ENCODE measurements around the gene MPPED1. TPM values are rescaled to one million over a fixed set of nuclear protein-coding genes. Genes with fewer than 3 reads are reported as not detected.

MPPED1 gene
- total and polyA plus RNA-seq, 10 donors: 0.02 to 0.13 (median 0.04) TPM; not detected in 6

DNA sequence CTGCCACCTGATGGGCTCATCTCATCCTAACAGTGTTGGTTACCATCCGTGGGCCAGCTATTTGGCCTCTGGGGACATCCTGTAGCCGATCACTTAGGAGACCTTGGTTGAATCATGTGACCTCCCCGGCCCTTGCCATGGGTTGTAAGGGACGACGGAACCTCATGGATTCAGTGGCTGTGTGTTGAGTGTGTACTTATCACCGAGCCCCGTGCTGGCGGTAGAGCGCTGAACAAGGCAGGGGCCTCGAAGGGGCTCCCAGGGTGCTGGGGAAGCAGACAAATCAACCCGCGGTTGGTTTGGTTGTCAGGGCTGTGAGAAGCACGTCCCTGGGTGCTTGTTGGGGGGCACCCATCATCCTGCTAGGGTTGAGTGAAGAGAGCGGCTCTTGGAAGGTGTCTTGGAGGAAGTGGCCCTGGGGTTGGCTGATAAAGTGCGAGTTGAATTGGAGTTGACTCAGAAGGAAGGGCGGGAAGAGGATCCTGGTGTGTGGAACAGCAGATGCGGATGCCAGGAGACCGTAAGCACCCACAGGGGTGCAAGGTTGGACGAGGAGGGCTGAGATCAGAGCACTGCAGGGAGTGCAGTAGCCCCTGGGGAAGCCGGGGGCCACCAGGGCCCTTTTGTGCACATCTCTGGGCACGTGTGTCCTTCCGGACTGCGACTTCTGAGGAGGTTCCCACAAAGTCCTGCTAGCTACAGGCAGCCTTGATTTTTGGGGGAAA, 53.6 kb downstream of the MPPED1 start:
- intact Hi-C loops (cut with DNase I; ENCODE audit: low total_unique reads): no loop called here
- DNase-seq: peak; percentile 64
- TF ChIP-seq, protein P1, sequence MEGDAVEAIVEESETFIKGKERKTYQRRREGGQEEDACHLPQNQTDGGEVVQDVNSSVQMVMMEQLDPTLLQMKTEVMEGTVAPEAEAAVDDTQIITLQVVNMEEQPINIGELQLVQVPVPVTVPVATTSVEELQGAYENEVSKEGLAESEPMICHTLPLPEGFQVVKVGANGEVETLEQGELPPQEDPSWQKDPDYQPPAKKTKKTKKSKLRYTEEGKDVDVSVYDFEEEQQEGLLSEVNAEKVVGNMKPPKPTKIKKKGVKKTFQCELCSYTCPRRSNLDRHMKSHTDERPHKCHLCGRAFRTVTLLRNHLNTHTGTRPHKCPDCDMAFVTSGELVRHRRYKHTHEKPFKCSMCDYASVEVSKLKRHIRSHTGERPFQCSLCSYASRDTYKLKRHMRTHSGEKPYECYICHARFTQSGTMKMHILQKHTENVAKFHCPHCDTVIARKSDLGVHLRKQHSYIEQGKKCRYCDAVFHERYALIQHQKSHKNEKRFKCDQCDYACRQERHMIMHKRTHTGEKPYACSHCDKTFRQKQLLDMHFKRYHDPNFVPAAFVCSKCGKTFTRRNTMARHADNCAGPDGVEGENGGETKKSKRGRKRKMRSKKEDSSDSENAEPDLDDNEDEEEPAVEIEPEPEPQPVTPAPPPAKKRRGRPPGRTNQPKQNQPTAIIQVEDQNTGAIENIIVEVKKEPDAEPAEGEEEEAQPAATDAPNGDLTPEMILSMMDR (IDR thresholded peaks at IDR 0.05 in 8 of 11, conservative IDR thresholded peaks at IDR 0.05 in 3 of 11): no peak
- no peak for TF ChIP-seq POLR2AphosphoS5 (IDR thresholded peaks at IDR 0.05)
- TF ChIP-seq POLR2A (IDR thresholded peaks at IDR 0.05): no peak
- no peak overlapping the region for H3K27ac ChIP-seq
- 79 to 85% (median 81%) methylated on average over 14 to 23 of the region's 23 CpGs for WGBS, 5 donors
- H3K9me3 ChIP-seq: peaks cover 0 to 32% (median 20%) of the 10 kb centered on the region in 8 donors
- H3K4me3 ChIP-seq: no peak overlapping the region
- H3K4me1 ChIP-seq: no peaks in the 10 kb centered on the region
- peaks cover 0 to 64% (median 8%) of the 10 kb centered on the region in 7 donors for H3K27me3 ChIP-seq (replicated peaks in 1 of 7)
- no peaks in the 10 kb centered on the region for H3K36me3 ChIP-seq

DNA sequence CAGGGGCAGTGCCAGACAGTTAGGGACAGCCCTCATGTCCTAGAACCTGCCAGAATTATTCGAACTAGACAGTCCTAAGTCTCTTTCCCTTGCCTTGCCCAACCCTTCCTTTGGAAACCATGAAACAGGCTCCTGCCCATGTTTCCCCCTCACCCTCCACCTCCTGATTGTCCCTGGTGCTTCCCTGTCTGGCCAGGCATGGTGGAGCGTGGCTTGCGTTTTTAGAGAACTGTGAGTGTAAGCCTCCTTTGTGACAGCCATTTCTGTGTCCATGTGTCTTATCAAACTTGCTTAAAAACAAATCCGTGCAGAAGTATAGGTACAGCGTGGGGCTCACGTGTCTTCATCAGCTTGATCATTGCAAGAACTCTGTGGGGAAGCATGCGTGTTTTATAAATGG, 54.9 kb downstream of the MPPED1 start:
- 71 to 90% (median 77%) methylated on average over 7 of the region's 7 CpGs for WGBS, 5 donors
- Histone ChIP-seq H3K36me3 (no peaks in the 10 kb centered on the region), H3K4me1 (no peaks in the 10 kb centered on the region), H3K9me3 (peaks cover 0 to 20% (median 16%) of the 10 kb centered on the region in 8 donors), H3K4me3 (no peak overlapping the region), H3K27ac (no peak overlapping the region), H3K27me3 (replicated peaks in 1 of 7) (peaks cover 0 to 77% (median 8%) of the 10 kb centered on the region in 7 donors)
- intact Hi-C loops (cut with DNase I; ENCODE audit: low total_unique reads): no loop called here
- TF ChIP-seq POLR2A (IDR thresholded peaks at IDR 0.05) (no peak), POLR2AphosphoS5 (IDR thresholded peaks at IDR 0.05) (no peak)
- TF ChIP-seq, protein P1 (IDR thresholded peaks at IDR 0.05 in 8 of 11, conservative IDR thresholded peaks at IDR 0.05 in 3 of 11): no peak
- peak; percentile 8 for DNase-seq

DNA sequence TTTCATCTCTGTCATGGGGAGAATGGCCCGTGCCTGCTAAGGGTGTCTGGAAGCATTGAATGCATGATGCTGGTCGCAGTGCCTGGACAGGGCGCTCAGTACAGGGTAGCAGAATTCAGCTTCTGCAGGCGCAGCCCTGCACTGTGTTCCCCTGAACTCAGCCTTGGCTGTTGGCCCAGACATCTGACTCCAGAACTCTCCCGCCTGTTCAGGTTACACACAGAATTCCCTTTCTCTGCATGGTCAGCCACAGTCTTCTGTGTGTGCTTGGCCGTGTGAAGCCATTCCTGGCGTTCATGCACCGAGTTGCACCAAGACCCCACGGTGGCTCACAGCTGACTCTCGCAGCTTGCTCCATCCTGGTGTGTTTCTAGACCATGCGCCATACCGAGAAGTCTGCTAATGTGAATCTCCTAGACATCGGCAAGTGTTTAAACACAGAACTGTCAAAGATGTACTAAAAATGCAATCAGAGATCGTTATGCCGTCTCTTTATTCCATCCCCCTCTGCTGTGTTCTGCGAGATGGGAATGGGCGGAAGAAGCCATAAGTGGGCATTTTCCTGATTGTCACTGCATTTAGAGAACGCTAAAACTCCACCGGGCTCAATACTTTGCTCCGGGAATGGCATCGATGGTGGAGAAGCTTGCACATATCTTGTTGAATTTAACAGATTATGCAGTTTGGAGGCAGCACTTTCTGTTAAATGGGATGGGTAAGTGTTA, 55.6 kb downstream of the MPPED1 start:
- peaks cover 0 to 78% (median 8%) of the 10 kb centered on the region in 7 donors for H3K27me3 ChIP-seq (replicated peaks in 1 of 7)
- H3K36me3 ChIP-seq: no peaks in the 10 kb centered on the region
- TF ChIP-seq POLR2A (IDR thresholded peaks at IDR 0.05) (no peak), POLR2AphosphoS5 (IDR thresholded peaks at IDR 0.05) (no peak)
- TF ChIP-seq, protein P1 (IDR thresholded peaks at IDR 0.05 in 8 of 11, conservative IDR thresholded peaks at IDR 0.05 in 3 of 11): no peak
- no peak overlapping the region for H3K27ac ChIP-seq
- DNase-seq: peak; percentile 54
- H3K9me3 ChIP-seq: peaks cover 0 to 13% (median 11%) of the 10 kb centered on the region in 8 donors
- H3K4me1 ChIP-seq: no peaks in the 10 kb centered on the region
- H3K4me3 ChIP-seq: no peak overlapping the region
- intact Hi-C loops (cut with DNase I; ENCODE audit: low total_unique reads): no loop called here
- WGBS, 5 donors: 75 to 86% (median 84%) methylated on average over 19 to 21 of the region's 21 CpGs

DNA sequence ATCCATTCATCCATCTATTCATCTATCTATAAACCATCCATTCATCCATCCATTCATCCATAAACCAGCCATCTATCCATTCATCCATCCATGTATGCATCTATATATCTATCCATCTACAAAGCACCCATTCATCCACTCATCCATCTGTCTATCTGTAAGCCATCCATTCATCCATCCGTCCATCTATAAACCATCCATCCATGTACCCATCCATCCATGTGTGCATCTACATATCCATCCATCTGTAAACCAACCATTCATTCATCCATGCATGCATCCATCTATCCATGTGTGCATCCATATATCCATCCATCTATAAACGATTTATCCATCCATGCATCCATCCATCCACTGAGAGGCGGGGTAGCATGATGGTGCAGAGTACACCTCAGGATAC, 58.4 kb downstream of the MPPED1 start:
- intact Hi-C loops (cut with DNase I; ENCODE audit: low total_unique reads): no loop called here
- WGBS, 5 donors: 85 to 94% (median 89%) methylated on average over 3 of the region's 3 CpGs
- Histone ChIP-seq H3K4me3 (no peak overlapping the region), H3K9me3 (no peaks in the 10 kb centered on the region), H3K4me1 (no peaks in the 10 kb centered on the region), H3K36me3 (no peaks in the 10 kb centered on the region), H3K27me3 (replicated peaks in 1 of 7) (peaks cover 0 to 95% (median 8%) of the 10 kb centered on the region in 7 donors), H3K27ac (no peak overlapping the region)
- peak; percentile 6 for DNase-seq
- no peak for TF ChIP-seq POLR2A (IDR thresholded peaks at IDR 0.05)
- TF ChIP-seq, protein P1 (IDR thresholded peaks at IDR 0.05 in 8 of 11, conservative IDR thresholded peaks at IDR 0.05 in 3 of 11): no peak
- TF ChIP-seq POLR2AphosphoS5 (IDR thresholded peaks at IDR 0.05): no peak
